HG02973 (cell line): ENCODE data around the gene KCNQ2.
"Not testable (repeated sequence)": the region's sequence is repeated elsewhere in the genome, so short reads cannot be mapped to it uniquely, and the experiment has no call there.

ENCODE experiments used
- ATAC-seq: cut with Tn5 transposase; IDR thresholded peaks from one replicate; pipeline ENCODE4 v1.9.1; 2021; ENCODE audit warnings: moderate library complexity; ENCODE audit not compliant: unreplicated experiment

Gene KCNQ2

DNA sequence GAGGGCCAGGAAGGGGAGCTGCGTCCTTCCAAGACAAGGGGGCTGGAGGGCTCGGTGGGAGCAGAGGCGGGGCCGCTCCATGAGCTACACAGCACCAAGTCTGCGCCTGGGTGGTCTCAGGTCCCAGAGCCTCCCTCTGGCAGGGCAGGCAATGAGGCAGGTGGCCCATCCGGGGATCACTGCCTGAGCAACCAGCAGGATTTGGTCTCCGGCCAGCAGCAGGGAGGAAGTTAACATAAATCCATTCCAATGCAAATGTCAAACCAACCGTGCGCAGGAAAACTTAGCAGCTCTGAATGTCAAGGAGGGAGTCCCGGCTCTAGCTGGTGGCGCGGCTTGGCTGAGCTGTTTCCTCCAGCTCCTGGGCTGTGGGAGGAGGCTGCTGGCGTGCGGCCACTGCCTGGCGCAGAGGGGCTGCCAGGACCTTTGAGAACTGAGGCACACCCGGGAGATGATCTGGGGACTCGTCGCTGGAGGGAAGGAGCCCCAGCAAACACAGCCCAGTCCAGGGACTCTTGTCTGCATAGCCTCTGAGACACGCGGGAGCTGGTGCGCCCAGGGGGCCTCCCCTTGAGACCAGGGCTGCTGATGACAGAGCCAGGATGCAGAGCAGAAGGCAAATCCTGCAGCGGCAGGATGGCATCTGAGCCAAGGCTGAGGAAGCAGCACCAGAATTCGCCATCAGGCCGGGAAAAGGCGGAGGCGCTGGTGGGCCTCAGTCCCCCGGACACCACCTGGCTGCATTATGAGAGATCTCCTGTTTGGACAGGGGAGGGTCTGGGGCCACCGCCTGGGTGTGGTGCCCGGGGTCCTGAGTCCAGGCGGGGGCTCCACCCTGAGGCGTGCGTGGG, 78.2 kb downstream of the KCNQ2 start:
- no peak for ATAC-seq

- ATAC-seq = no peak
Observed at GRCh38 chr20:63393566-63393965, 78.9 kb downstream of the KCNQ2 start.

GRCh38 chr20:63392465-63393365, 79.7 kb downstream of the KCNQ2 start:
- no peak for ATAC-seq

DNA sequence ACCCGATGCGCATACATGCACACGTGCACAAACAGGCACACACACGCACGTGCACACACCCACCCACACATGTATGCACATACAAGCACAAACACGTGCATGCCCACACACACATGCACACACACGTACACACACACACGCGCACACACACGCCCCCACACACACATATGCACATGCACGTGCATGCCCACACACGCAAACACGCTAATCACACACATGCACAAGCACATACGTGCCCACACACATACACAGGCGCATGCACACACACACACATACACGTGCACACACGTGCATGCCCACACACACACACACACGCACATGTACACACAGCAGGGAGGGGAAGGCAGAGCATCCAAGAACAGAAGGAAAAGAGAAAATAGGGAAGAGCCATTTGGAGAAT, 84.5 kb downstream of the KCNQ2 start:
- ATAC-seq = no peak

- no peak for ATAC-seq
Observed at GRCh38 chr20:63387393-63387792, 85.1 kb downstream of the KCNQ2 start.

DNA sequence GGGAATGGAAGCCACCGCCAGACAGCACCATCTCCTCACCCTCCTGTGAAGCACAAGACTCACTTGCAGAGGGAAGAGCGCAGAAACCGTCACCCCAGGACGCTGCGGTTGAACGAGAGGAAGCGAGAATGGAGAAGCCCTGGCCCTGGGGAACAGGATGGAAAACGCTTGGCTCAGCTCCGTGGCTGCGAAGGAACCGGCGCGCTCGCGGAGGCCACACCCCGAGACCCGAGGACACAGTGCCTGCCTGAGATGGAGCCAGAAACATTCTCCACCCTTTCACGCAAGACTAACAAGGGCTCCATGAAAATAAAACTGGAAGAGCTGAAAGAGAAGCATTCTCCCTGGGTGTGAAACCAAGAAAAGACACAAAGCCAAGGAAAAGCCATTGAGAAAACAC, 86.0 kb downstream of the KCNQ2 start:
- no peak for ATAC-seq

DNA sequence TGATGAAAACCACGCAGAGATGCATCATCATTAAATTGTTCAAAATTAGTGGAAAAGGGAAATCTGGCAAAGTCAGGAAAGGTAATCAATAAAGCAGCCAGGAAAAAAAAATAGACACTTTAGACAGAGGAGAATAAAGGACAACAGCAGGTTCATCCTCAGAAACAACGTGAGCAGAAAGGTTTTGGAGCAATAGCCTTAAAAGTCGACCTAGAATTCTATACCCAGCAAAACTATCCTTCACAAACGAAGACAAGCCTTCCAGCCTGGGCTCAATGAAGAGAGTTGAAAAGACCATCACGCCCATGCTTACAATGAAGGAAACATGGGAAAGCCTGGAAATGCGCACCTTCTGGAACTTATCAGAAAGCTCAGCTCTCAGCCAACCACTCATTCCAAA, 86.6 kb downstream of the KCNQ2 start:
- no peak for ATAC-seq

GRCh38 chr20:63384336-63384735, 88.1 kb downstream of the KCNQ2 start:
- no peak for ATAC-seq

- ATAC-seq = no peak
Observed at GRCh38 chr20:63383556-63383955, 88.9 kb downstream of the KCNQ2 start.

GRCh38 chr20:63382551-63383300, 89.7 kb downstream of the KCNQ2 start:
- ATAC-seq = no peak

DNA sequence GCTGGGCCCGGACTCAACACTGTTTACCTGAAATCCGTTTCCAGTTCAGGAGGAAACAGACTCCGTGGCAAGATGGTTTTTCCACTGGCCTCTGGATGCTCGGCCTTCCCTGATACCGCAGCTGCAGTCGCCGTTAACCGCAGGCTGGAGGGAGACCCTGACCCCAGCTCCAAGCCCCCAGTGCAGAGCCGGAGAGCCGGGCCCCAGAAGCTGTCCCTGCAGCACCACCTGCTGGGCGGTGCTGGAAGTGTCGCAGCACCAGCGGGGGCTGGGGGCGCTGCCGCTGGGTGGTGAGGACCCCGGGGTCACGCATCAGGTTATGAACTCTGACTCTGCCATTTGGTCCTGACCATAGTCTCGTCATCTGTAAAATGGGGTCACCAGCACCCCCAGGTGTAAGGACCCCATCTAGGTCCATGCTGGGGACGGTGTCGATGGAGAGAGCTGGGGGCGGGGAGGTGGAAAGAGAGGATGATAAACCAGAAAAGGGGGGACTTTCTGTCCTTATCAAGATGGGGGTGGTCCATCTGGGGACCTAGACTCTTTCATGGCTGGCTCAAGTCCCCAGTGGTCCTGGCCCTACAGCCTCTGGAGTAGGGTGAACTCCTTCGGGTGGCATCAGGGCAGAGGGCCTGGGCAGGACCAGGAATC, 90.5 kb downstream of the KCNQ2 start:
- no peak for ATAC-seq

- ATAC-seq = no peak
Observed at GRCh38 chr20:63380346-63380870, 92.0 kb downstream of the KCNQ2 start.

DNA sequence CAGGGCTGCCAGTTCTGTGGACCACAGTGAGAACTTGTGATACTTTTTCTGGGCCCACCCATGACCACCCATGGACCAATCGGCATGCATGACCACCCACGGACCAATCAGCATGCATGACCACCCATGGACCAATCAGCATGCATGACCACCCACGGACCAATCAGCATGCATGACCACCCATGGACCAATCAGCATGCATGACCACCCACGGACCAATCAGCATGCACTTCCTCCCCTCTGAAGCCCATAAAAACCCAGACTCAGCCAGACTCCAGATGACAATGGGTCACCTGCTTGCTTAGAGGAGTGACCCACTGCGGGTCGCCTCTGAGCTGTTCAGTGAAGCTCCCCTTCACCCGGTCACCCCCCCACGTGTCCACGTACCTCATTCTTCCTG, 92.6 kb downstream of the KCNQ2 start:
- not testable (repeated sequence) for ATAC-seq

DNA sequence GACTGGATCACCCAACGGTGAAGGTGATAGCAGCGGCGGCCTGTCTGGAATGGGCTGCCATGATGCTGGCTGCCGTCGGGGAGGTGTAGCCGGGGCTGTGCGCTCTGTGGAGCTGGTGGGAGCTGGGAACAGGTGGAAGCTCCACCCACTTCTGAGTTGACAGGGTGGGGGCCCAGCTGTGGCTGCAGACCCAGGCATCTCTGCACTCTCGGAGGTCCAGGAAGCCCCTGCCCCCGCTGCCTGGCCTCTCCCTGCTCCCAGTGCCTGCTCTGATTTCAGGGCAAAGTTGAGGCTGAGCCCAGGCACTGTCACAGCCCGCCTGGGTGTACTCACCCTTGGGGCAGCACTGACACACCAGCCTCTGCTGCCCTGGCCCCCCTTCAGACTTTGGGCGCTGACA, 93.2 kb downstream of the KCNQ2 start:
- no peak for ATAC-seq

- no peak for ATAC-seq
Observed at GRCh38 chr20:63378626-63379025, 93.8 kb downstream of the KCNQ2 start.

- no peak for ATAC-seq
Observed at GRCh38 chr20:63377951-63378381, 94.5 kb downstream of the KCNQ2 start.

GRCh38 chr20:63377256-63377941, 95.1 kb downstream of the KCNQ2 start:
- ATAC-seq = no peak

GRCh38 chr20:63376283-63377250, 95.9 kb downstream of the KCNQ2 start:
- no peak for ATAC-seq

- ATAC-seq = no peak
Observed at GRCh38 chr20:63375438-63375837, 97.0 kb downstream of the KCNQ2 start.
